Activated CD4-positive, CD25-positive, alpha-beta regulatory T cell treated with anti-CD3 and anti-CD28 coated beads, Interleukin-2, amount 50 U/mL, for 72 hours (primary cell): ENCODE results near the gene FBXL3.
"Not testable (repeated sequence)": the region's sequence is repeated elsewhere in the genome, so short reads cannot be mapped to it uniquely, and the experiment has no call there.

Source experiments
- DNase-seq: peaks from one replicate; pipeline ENCODE4 v3.0.0; 2021

The FBXL3 gene

DNA sequence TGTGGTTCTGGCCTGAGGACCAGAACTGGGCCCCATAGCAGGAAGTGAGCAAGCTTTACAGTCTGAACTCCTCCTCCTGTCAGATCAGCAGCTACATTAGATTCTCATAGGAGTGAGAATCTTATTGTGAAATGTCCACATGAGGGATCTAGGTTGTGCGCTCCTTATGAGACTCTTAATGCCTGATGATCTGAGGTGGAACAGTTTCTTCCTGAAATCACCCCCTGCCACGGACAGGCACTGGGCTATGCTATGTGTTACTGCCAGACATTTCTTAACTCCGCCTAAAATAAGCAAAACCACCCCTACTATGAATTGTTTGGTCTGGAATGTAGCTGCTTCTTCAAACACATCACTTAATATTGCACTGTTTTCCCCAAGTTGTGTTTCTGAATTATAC is 4.6 kb downstream of the FBXL3 start:
- DNase-seq: no peak

GRCh38 chr13:77019756-77020155 is 7.2 kb downstream of the FBXL3 start:
- DNase-seq: no peak

GRCh38 chr13:77016888-77017623 is 9.9 kb downstream of the FBXL3 start:
- no peak for DNase-seq

DNA sequence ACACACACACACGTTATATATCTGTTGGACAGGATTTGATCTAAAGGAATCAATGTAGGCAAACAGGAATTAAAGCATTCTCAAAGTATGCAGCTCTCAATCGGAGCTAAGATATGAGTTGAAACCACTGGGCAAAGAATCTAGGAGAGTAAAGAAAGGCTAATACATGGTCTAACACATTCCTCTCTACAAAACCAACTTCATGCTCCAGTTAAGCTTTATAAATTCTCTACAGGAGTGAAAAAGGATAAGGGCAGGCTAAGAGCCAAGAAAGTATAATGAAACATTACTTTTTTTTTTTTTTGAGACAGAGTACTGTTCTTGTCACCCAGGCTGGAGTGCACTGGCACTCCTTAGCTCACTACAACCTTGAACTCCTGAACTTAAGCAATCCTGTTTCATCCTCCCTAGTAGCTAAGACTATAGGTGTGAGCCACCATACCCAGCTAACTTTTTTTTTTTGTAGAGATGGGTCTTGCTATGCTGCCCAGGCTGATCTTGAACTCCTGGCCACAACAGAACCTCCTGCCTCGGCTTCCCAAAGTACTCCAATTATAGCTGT is 10.6 kb downstream of the FBXL3 start:
- DNase-seq: no peak

GRCh38 chr13:77014906-77015685 is 11.9 kb downstream of the FBXL3 start:
- no peak for DNase-seq

GRCh38 chr13:77013853-77014542 is 13.0 kb downstream of the FBXL3 start:
- DNase-seq: no peak

- DNase-seq: not testable (repeated sequence)
Measured at GRCh38 chr13:77009719-77010118, 17.2 kb downstream of the FBXL3 start.

DNA sequence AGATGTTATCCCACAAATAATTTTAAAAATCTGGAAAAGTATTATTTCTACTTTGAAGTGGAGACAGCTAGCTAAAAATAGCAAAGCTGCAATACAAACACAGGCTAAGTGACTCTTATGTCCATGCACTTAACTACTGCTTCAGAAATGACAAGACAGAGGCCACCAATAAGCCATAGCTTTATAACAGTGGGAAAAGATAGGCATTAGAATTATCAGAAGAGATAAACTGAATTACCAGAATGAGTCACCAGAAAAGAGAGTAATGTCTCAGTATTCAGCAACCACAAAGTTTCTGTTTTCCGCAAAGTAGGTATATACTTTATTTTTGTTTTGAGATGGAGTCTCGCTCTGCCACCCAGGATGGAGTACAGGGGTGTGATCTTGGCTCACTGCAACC is 17.9 kb downstream of the FBXL3 start:
- DNase-seq: no peak

- not testable (repeated sequence) for DNase-seq
Measured at GRCh38 chr13:77008337-77008736, 18.6 kb downstream of the FBXL3 start.

GRCh38 chr13:77002590-77003190 is 24.3 kb downstream of the FBXL3 start:
- DNase-seq: no peak

DNA sequence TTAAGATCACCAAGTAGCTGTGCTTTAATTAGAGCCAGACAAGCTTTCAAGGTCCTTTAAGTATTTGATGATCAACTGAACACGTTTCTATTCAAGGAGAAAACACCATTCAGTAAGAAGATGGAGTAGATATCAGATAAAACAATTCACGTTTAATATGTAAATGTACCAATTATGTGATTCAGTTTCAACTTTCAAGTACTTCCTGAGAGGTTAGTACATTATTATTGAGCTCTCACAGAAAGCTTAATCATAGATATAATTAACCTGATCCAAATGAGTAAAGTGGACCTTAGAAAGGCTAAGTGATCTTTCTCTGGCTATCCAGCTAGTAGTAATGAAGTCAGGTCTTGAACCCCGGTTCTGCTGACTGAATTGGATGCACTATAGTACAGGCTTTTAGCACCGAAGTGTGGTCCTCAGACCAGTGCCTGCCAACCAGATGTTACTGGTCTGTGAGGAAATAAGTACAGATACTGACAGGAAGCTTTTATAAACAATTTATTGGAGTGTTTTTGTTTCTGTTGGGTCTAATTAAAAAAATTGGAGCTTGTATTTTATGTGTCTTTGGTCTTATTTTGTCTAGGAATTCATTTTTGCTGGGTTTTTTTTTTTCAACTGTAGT is 24.9 kb downstream of the FBXL3 start:
- DNase-seq: no peak

DNA sequence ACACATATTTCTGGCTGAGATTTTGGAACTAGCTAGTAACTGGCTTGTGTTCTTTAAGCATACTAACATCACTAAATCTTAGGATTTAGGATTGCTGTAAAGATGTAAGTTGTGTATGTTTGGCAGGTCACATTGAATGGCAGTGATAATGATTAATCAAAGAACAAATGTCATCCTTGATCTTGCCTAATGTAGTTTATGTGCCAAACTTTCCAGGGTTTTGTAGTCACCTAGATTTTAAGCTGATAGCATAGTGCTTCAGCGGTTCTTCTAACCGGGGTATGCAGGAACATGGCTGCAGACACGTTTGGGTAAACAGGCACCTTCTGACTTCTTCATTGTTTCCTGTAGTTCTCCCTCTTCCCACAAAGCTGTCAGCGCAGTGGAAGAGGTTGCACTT is 25.4 kb downstream of the FBXL3 start:
- DNase-seq: no peak

DNA sequence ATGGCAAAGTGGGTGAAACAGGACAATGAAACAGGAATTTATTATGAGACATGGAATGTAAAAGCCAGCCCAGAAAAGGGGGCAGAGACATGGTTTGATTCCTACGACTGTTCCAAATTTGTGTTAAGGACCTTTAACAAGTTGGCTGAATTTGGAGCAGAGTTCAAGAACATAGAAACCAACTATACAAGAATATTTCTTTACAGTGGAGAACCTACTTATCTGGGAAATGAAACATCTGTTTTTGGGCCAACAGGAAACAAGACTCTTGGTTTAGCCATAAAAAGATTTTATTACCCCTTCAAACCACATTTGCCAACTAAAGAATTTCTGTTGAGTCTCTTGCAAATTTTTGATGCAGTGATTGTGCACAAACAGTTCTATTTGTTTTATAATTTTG is 26.5 kb downstream of the FBXL3 start:
- no peak for DNase-seq

DNA sequence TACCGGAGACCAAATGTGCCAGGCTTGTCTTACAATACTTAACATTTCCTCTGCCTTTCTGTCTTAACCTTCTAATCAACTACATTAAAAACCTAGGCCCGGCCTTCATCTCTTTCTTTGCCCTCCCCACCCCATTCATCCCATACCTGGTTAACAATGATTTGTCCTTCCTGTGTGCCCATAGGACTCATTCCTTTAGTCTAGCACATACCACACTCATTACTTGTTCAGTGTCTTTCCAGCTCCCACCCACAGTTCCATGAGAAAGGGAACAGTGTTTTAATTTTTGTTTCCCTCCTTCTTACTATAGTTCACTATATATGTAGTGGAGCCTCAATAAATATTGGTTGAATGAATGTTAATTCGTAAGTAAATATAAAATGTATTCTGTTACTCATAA is 32.7 kb downstream of the FBXL3 start:
- DNase-seq: no peak

DNA sequence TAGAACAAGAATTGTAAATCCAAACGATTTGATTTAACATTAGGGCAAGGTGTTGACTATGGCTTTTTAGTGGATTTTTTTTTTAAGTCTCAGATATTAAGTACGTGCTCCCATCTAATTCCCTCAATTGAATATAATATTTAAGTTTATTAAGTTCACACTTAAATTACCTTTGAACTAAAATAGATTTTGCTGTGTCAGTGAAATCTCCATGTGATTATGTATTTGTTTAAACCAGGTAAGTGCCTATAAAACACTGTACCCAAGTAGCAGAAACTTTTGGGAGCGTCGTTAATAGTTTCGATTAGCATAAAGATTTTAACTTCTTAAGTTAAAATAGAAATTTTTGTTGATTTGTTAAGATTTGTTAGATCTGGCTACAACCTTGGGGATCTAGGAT is 33.5 kb downstream of the FBXL3 start:
- no peak for DNase-seq

- DNase-seq: no peak
Measured at GRCh38 chr13:76993021-76993420, 33.9 kb downstream of the FBXL3 start.

DNA sequence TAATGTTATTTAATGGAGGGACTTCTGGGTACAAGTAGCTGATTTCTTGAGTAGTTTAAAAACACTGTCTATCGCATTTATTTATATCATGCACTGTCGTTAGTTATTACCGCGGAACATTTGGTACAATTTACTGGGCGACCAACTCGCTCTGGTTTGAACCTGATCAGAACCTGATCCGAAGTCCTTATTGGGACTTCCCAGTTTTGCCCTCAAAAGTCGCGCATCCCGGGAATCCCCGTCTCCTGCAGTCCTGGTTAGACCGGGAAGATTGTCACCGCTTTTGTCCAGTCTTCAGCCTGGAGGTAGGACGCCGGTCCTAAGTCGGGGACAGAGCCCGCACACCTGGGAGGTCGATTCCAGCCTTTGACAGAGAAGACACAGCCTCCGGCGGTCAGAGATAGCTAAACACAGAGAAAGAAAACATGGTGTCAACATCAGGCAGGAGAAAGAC is 34.4 kb downstream of the FBXL3 start:
- peak; percentile 37 for DNase-seq

- DNase-seq: peak; percentile 95
Measured at GRCh38 chr13:76991796-76992547, 35.0 kb downstream of the FBXL3 start, which contains the start of gene CLN5. Gene CLN5 (plus strand): TSS chr13:76992081. CDS start chr13:76992099, 18 bp downstream.

DNA sequence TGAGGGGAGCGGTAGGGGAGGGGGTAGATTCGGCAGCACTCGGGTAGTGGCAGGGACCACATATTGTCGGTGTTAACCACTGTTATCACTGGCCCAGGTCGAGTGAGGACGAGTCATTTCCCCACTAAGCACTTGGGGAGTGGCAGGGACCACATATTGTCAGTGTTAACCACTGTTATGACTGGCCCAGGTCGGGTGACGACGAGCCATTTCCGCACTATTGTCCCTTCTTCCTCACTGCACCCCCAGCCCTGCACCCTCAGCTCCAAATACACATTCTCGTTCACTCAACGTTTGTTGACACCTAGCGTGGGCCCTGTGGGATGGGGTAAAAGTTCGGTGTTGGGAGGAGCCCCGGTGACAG is 35.5 kb downstream of the FBXL3 start:
- DNase-seq: peak; percentile 72

GRCh38 chr13:76983676-76984075 is 43.3 kb downstream of the FBXL3 start:
- no peak for DNase-seq

DNA sequence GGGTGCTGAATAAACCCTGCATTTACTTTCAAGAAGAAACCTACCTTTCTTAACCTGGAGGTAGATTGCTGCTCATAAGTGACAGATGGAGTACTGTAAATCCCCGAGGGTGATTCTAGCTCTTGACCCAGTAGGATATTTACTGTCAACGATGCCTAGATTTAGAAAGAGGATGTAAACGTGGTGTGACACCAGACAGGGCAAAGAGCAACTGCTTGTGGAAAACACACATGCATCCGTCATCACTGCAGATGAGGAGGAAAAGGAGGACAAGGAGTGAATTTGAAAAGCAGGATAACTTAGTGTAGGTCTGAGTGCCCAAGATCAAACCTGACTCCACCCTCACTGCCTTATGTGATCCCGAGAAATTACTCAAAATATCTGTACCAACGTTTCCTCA is 44.9 kb downstream of the FBXL3 start:
- no peak for DNase-seq
